Activated naive CD4-positive, alpha-beta T cell treated with anti-CD3 and anti-CD28 coated beads for 36 hours (primary cell): ENCODE measurements around the gene FOXP4. TPM values are rescaled to one million over a fixed set of nuclear protein-coding genes. Genes with fewer than 3 reads are reported as not detected.

ENCODE experiments used
- CTCF ChIA-PET: fragments of 350-600 bp; sonication (Branson Sonifier 250); formaldehyde crosslinking; loops from one replicate; lab custom pipeline; 2021; ENCODE audit warnings: antibody characterized with exemption; lab: Charles Lee
- DNase-seq: peaks from one replicate; pipeline ENCODE4 v3.0.0-alpha.2; 2020
- H3K27ac Mint-ChIP-seq: one replicate; pipeline ENCODE4 v1.8.0; 2021; ENCODE audit warnings: mild to moderate bottlenecking, mixed read lengths
- H3K27me3 Mint-ChIP-seq: one replicate; pipeline ENCODE4 v1.8.0; 2021; ENCODE audit warnings: low read depth, mixed read lengths
- H3K36me3 Mint-ChIP-seq: one replicate; pipeline ENCODE4 v1.8.0; 2021; ENCODE audit warnings: low read depth, mixed read lengths
- H3K4me1 Mint-ChIP-seq: one replicate; pipeline ENCODE4 v1.8.0; 2021; ENCODE audit warnings: low read depth, mixed read lengths
- H3K4me3 Mint-ChIP-seq: one replicate; pipeline ENCODE4 v1.8.0; 2021; ENCODE audit warnings: mild to moderate bottlenecking, moderate library complexity, mixed read lengths
- H3K9me3 Mint-ChIP-seq: one replicate; pipeline ENCODE4 v1.8.0; 2021; ENCODE audit warnings: mixed read lengths
- intact Hi-C: fragments of 100-400 bp; cut with micrococcal nuclease; formaldehyde crosslinking; loops from one replicate; pipeline ENCODE4 v1.15.1; 2023
- total RNA-seq, 2 experiments: library from RNA; stranded (reverse); gene quantifications; one replicate each; pipeline ENCODE4 v1.2.3, GENCODE V29; 2021

FOXP4 gene
- total RNA-seq, 2 experiments from 2014 or later: 15.9 to 16.0 TPM

DNA sequence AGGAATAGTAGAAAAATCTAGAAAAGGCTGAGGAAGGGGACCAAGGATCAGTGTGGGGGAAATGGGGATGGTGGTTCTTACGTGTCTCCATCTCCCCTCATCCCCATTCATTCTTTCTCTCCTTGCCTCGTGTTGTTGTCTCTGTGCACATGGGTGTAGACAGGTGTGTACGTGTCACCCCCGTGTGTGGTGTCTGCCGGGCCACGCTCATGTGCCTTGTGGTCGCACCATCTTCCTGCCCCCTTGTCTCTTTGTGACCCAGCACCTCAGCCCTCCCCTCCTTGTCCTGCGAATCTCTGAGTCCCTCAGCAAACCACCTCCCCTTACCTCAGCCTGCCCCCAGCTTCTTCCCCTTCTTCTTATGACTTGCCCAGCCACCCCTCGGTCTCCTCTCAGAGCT, 39.4 kb downstream of the FOXP4 start:
- Mint-ChIP-seq H3K27ac (no peak overlapping the region), H3K4me3 (no peak overlapping the region), H3K36me3 (peaks cover 2% of the 10 kb centered on the region), H3K4me1 (no peaks in the 10 kb centered on the region), H3K27me3 (no peaks in the 10 kb centered on the region), H3K9me3 (no peaks in the 10 kb centered on the region)
- DNase-seq: no peak
- CTCF ChIA-PET: interaction anchor here (1.1 to 1.3 kb wide), 3 partner anchors 162 to 218 kb away, joined by 3 to 4 read pairs (median 4); no protein-coding TSS in a partner anchor
- intact Hi-C loops: no loop called here

DNA sequence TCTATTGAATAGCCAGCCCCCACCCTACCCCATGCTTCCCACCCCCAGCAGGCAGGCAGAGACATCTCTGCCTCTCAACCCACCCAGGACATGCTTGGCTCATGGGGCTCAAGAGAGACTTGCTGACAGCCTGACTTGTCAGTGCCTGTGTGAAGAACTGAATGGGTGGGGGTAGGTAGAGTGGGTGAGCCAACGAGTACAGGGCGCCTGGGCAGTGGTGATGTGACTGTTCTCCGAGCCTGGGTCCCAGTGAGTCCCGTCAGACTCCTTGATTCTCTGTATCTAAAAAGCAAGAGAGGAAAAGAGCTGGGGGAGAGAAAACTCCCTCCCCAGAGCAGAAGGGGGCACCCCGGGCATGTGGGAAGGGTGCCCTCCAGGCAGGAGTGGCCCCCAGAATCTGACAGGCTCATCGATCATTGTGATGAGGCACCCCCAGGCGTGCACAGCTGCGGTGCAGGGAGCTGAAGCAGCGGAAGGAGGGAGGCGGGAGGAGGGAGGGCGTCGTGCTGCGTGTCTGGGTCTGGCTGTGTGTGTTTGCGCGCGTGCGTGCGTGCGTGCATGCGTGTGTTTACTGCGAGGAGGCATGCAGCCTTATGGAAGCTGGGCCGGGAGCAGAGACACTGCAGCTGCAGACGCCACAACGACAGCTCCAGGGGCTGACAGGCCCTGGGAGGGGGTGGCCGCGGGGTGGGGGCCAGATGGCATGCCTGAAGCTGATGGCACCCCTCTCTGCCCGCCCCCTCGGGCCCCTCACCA, 40.2 kb downstream of the FOXP4 start:
- Mint-ChIP-seq H3K27ac (no peak overlapping the region), H3K4me1 (no peaks in the 10 kb centered on the region), H3K36me3 (peaks cover 2% of the 10 kb centered on the region), H3K4me3 (no peak overlapping the region), H3K9me3 (no peaks in the 10 kb centered on the region), H3K27me3 (no peaks in the 10 kb centered on the region)
- intact Hi-C loops: no loop called here
- DNase-seq: no peak
- CTCF ChIA-PET: interaction anchor here (0.7 kb wide), 1 partner anchor 218 kb away, joined by 3 read pairs; no protein-coding TSS in a partner anchor

GRCh38 chr6:41587131-41587879, 41.1 kb downstream of the FOXP4 start:
- DNase-seq: no peak
- Mint-ChIP-seq H3K4me1 (no peaks in the 10 kb centered on the region), H3K27me3 (no peaks in the 10 kb centered on the region), H3K4me3 (no peak overlapping the region), H3K9me3 (no peaks in the 10 kb centered on the region), H3K36me3 (peaks cover 4% of the 10 kb centered on the region), H3K27ac (no peak overlapping the region)
- CTCF ChIA-PET: interaction anchor here (0.7 to 1.9 kb wide), 2 partner anchors 15 to 162 kb away, joined by 3 to 8 read pairs; no protein-coding TSS in a partner anchor
- intact Hi-C loops: no loop called here

DNA sequence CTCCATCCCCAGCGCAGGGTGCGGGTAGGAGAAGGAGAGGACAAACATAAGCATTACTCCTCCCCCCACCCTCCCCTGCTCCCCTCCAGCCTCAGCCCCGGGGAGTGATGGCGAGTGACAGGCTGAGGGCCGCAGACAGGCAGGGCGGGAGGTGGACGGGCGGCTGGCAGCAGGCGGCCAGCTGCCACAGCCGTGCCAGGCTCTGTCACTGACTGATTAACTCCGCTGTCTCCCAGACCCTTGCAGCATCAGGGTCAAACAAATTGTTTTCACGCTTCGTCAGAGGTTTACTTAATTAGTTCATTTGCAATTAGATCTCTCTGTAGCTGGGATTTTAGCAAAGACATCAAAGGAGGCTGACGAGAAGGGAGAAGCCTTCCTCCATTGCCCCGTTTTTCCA, 41.9 kb downstream of the FOXP4 start:
- no peak for DNase-seq
- H3K36me3 Mint-ChIP-seq: peaks cover 6% of the 10 kb centered on the region
- no peaks in the 10 kb centered on the region for H3K4me1 Mint-ChIP-seq
- CTCF ChIA-PET: interaction anchor here (1.1 to 1.9 kb wide), 3 partner anchors 15 to 220 kb away, joined by 3 to 11 read pairs (median 8); no protein-coding TSS in a partner anchor
- no peaks in the 10 kb centered on the region for H3K9me3 Mint-ChIP-seq
- intact Hi-C loops: no loop called here
- no peak overlapping the region for H3K4me3 Mint-ChIP-seq
- no peak overlapping the region for H3K27ac Mint-ChIP-seq
- H3K27me3 Mint-ChIP-seq: no peaks in the 10 kb centered on the region

- Mint-ChIP-seq H3K9me3 (no peaks in the 10 kb centered on the region), H3K36me3 (peaks cover 6% of the 10 kb centered on the region), H3K27ac (no peak overlapping the region), H3K27me3 (no peaks in the 10 kb centered on the region), H3K4me3 (no peak overlapping the region), H3K4me1 (no peaks in the 10 kb centered on the region)
- intact Hi-C loops: no loop called here
- DNase-seq: no peak
- CTCF ChIA-PET: interaction anchor here (0.8 to 1.9 kb wide), 6 partner anchors 10 to 221 kb away, joined by 3 to 11 read pairs (median 3); no protein-coding TSS in a partner anchor
These were observed 43.0 kb downstream of the FOXP4 start for GRCh38 chr6:41589223-41589622.

GRCh38 chr6:41589636-41590622, 43.7 kb downstream of the FOXP4 start:
- DNase-seq: no peak
- H3K4me1 Mint-ChIP-seq: no peaks in the 10 kb centered on the region
- no peaks in the 10 kb centered on the region for H3K9me3 Mint-ChIP-seq
- H3K27ac Mint-ChIP-seq: no peak overlapping the region
- peaks cover 5% of the 10 kb centered on the region for H3K36me3 Mint-ChIP-seq
- no peaks in the 10 kb centered on the region for H3K27me3 Mint-ChIP-seq
- no peak overlapping the region for H3K4me3 Mint-ChIP-seq
- intact Hi-C loops: loop anchor here (5.0 kb wide), 1 partner anchor 283 kb away; no protein-coding TSS in a partner anchor
- CTCF ChIA-PET: interaction anchor here (0.9 to 5.4 kb wide), 5 partner anchors 10 to 215 kb away, joined by 3 to 50 read pairs (median 8); no protein-coding TSS in a partner anchor

DNA sequence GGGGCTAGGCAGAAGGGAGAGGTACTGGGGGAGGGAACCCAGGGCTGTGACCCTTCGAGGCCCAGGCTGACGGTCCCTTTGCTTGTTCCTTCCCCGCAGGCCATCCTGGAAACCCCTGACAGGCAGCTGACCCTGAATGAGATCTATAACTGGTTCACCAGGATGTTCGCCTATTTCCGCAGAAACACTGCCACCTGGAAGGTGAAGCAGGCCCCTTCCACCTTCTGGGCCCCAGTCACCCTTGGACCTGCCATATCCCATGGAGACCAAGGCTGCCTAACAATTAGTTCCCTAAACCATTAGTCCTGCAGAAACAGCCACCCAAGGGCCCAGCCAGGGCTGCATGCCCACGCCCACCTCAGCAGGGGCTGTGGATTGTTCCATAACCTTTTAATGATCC, 44.9 kb downstream of the FOXP4 start:
- H3K4me3 Mint-ChIP-seq: no peak overlapping the region
- no peak for DNase-seq
- no peak overlapping the region for H3K27ac Mint-ChIP-seq
- intact Hi-C loops: loop anchor here (5.0 kb wide), 1 partner anchor 284 kb away; no protein-coding TSS in a partner anchor
- H3K9me3 Mint-ChIP-seq: no peaks in the 10 kb centered on the region
- H3K27me3 Mint-ChIP-seq: no peaks in the 10 kb centered on the region
- CTCF ChIA-PET: interaction anchor here (0.5 to 5.4 kb wide), 4 partner anchors 125 to 168 kb away, joined by 3 to 50 read pairs (median 8); no protein-coding TSS in a partner anchor
- H3K36me3 Mint-ChIP-seq: peaks cover 5% of the 10 kb centered on the region
- H3K4me1 Mint-ChIP-seq: no peaks in the 10 kb centered on the region

- H3K4me1 Mint-ChIP-seq: no peaks in the 10 kb centered on the region
These were observed 45.8 kb downstream of the FOXP4 start for GRCh38 chr6:41591859-41592502.

GRCh38 chr6:41593406-41593805, 47.2 kb downstream of the FOXP4 start:
- Mint-ChIP-seq H3K4me3 (no peak overlapping the region), H3K27ac (no peak overlapping the region), H3K27me3 (no peaks in the 10 kb centered on the region), H3K36me3 (peaks cover 5% of the 10 kb centered on the region), H3K9me3 (no peaks in the 10 kb centered on the region), H3K4me1 (no peaks in the 10 kb centered on the region)
- intact Hi-C loops: loop anchor here (5.0 kb wide), 1 partner anchor 286 kb away; no protein-coding TSS in a partner anchor
- CTCF ChIA-PET: interaction anchor here (2.7 to 5.4 kb wide), 2 partner anchors 145 to 170 kb away, joined by 11 to 50 read pairs; no protein-coding TSS in a partner anchor
- DNase-seq: no peak

More at GRCh38 chr6:41591859-41592502, 45.8 kb downstream of the FOXP4 start:
- no peaks in the 10 kb centered on the region for H3K9me3 Mint-ChIP-seq
- no peak overlapping the region for H3K4me3 Mint-ChIP-seq
- CTCF ChIA-PET: interaction anchor here (0.5 to 5.4 kb wide), 6 partner anchors 126 to 219 kb away, joined by 3 to 50 read pairs (median 5); no protein-coding TSS in a partner anchor
- H3K27me3 Mint-ChIP-seq: no peaks in the 10 kb centered on the region
- DNase-seq: peak; percentile 89
- H3K36me3 Mint-ChIP-seq: peaks cover 5% of the 10 kb centered on the region
- no peak overlapping the region for H3K27ac Mint-ChIP-seq
- intact Hi-C loops: loop anchor here (1.0 to 5.0 kb wide), 4 partner anchors 129 to 285 kb away; no protein-coding TSS in a partner anchor

- CTCF ChIA-PET: interaction anchor here (1.2 to 5.4 kb wide), 4 partner anchors 89 to 221 kb away, joined by 3 to 50 read pairs (median 8); no protein-coding TSS in a partner anchor
- Mint-ChIP-seq H3K4me1 (no peaks in the 10 kb centered on the region), H3K9me3 (no peaks in the 10 kb centered on the region), H3K27ac (no peak overlapping the region), H3K4me3 (no peak overlapping the region), H3K36me3 (peaks cover 4% of the 10 kb centered on the region), H3K27me3 (no peaks in the 10 kb centered on the region)
- intact Hi-C loops: loop anchor here (5.0 kb wide), 1 partner anchor 287 kb away; no protein-coding TSS in a partner anchor
- DNase-seq: no peak
These were observed 47.7 kb downstream of the FOXP4 start for GRCh38 chr6:41593839-41594238.
